HG03025 (cell line): ENCODE data around the gene COL17A1.

Source experiments
- ATAC-seq: cut with Tn5 transposase; IDR thresholded peaks from one replicate; pipeline ENCODE4 v1.9.1; 2021; ENCODE audit warnings: mild to moderate bottlenecking, moderate library complexity; ENCODE audit not compliant: unreplicated experiment, low FRiP score

COL17A1 gene

GRCh38 chr10:104056619-104057273 lies 28.9 kb downstream of the COL17A1 start:
- no peak for ATAC-seq

- no peak for ATAC-seq
Measured at GRCh38 chr10:104054430-104054829, 31.2 kb downstream of the COL17A1 start.

GRCh38 chr10:104053201-104053600 lies 32.5 kb downstream of the COL17A1 start:
- ATAC-seq, result no peak

- no peak for ATAC-seq
Measured at GRCh38 chr10:104052431-104052830, 33.2 kb downstream of the COL17A1 start.

- ATAC-seq, result no peak
Measured at GRCh38 chr10:104049504-104050250, 36.0 kb downstream of the COL17A1 start.

GRCh38 chr10:104046651-104047050 lies 39.0 kb downstream of the COL17A1 start:
- no peak for ATAC-seq

- ATAC-seq, result no peak
Measured at GRCh38 chr10:104045151-104046089, 40.3 kb downstream of the COL17A1 start.

- no peak for ATAC-seq
Measured at GRCh38 chr10:104043854-104044253, 41.8 kb downstream of the COL17A1 start.

- no peak for ATAC-seq
Measured at GRCh38 chr10:104043185-104043830, 42.4 kb downstream of the COL17A1 start.

GRCh38 chr10:104041891-104042535 lies 43.7 kb downstream of the COL17A1 start:
- ATAC-seq, result no peak

GRCh38 chr10:104040862-104041789 lies 44.6 kb downstream of the COL17A1 start:
- no peak for ATAC-seq

- ATAC-seq, result no peak
Measured at GRCh38 chr10:104040382-104040781, 45.3 kb downstream of the COL17A1 start.

GRCh38 chr10:104038958-104039752 lies 46.5 kb downstream of the COL17A1 start:
- ATAC-seq, result no peak

GRCh38 chr10:104038537-104038936 lies 47.1 kb downstream of the COL17A1 start:
- no peak for ATAC-seq

- ATAC-seq, result no peak
Measured at GRCh38 chr10:104037261-104037951, 48.3 kb downstream of the COL17A1 start.

GRCh38 chr10:104036518-104037260 lies 49.0 kb downstream of the COL17A1 start:
- ATAC-seq, result no peak

- ATAC-seq, result no peak
Measured at GRCh38 chr10:104036069-104036384, 49.7 kb downstream of the COL17A1 start.
